Left renal pelvis (tissue), 4 donors: ENCODE results near the gene C15orf61. TPM values are rescaled to one million over a fixed set of nuclear protein-coding genes. Genes with fewer than 3 reads are reported as not detected.

Experiments used
- DNase-seq, 4 donors: peaks; one replicate each; pipeline ENCODE4 v3.0.0-alpha.2; 2013; ENCODE audit warnings: low read depth in 4 of 4, low spot score in 3 of 4
- polyA plus RNA-seq, 4 donors: library from polyadenylated mRNA; unstranded; fragments of 120-200 nt; gene quantifications; one replicate each; pipeline ENCODE4 v1.2.1, GENCODE V29; 2013; ENCODE audit not compliant: insufficient read length in 4 of 4

The C15orf61 gene
- 1 to 10 TPM; 7.2 to 8.0 (median 7.5) TPM for polyA plus RNA-seq

DNA sequence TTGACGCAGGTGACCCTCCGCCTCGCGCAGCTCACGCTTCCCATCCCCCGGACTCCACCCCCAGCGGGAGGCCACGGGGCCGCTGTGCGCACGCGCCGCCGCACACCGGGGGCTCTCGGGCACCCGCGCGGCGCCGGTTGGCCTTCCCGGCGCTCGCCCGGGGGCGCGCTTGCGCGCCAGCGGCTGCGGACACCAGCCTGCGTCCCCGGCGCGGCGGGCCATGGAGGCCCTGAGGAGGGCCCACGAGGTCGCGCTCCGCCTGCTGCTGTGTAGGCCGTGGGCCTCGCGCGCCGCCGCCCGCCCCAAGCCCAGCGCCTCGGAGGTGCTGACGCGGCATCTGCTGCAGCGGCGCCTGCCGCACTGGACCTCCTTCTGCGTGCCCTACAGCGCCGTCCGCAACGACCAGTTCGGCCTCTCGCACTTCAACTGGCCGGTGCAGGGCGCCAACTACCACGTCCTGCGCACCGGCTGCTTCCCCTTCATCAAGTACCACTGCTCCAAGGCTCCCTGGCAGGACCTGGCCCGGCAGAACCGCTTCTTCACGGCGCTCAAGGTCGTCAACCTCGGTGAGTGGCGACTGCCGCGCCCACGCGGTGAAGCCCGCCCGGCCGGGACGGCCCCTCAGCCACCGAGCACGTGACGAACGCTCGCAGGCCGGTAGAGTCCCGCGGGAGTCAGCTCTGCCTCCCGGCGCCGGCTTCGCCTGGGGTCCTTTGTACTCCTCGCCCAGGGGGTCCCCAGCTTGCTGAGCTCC lies at the start of gene C15orf61:
TSS of gene C15orf61 (plus strand) at position 103 of the 754 bp plus-strand sequence. CDS start at position 221, 118 bp downstream.
- DNase-seq, result peak; percentile 69 to 83 (median 79)

- no peak for DNase-seq
These were observed 48.0 kb upstream of the C15orf61 start for GRCh38 chr15:67472957-67473356.

- no peak for DNase-seq
These were observed 46.4 kb upstream of the C15orf61 start for GRCh38 chr15:67474405-67475110.

- DNase-seq, result no peak
These were observed 41.0 kb upstream of the C15orf61 start for GRCh38 chr15:67479781-67480505.

- DNase-seq, result no peak
These were observed 40.2 kb upstream of the C15orf61 start for GRCh38 chr15:67480741-67481140.

DNA sequence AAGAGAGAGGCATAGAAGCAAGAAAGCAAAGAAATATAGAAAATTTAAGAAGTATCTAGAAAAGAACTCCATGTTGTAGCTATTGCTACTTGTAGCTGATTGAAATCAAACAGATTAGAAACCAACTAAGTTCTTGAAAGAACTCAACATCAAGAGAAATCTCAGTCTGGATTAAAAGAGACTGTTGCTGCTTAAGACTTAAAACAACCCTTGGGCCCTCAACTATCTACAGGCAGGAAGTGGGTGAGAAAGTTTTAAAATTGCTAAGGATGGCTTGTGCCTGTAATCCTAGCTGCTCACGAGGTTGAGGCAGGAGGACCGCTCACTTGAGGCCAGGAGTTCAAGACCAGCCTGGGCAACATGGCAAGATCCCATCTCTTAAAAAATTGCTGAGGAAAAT lies 39.3 kb upstream of the C15orf61 start:
- DNase-seq, result no peak

GRCh38 chr15:67495585-67495984 lies 25.3 kb upstream of the C15orf61 start:
- DNase-seq, result no peak

- DNase-seq, result no peak
These were observed 19.6 kb upstream of the C15orf61 start for GRCh38 chr15:67501177-67501835.

DNA sequence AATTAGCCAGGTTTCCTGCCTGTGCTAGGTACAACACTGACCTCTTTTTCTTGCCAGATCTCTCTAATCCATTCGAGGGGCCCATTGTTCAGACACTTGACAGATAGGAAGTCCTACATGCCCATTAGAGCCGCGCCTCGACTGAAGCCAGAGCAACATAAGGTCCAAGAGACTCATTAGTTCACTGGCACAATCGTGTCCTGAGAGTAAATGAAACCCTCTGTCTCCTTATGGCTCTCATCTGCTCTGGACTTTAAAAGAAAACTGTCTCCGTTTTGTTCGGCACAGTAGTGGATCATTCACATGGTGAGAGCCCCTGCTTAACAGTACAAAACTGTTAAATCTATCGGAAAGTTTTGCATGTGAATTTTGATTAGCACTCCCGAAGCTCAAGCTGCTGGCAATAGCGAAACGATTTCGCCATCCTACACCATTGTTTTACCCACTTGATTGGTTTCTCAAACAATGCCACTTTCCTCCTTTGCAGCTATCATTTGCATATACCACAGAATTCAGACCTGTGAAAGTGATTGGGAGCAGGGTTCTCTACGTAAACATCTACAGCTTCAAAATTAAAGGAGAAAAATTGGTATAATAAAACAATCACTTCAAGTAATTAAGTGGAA lies 19.0 kb upstream of the C15orf61 start:
- no peak for DNase-seq

DNA sequence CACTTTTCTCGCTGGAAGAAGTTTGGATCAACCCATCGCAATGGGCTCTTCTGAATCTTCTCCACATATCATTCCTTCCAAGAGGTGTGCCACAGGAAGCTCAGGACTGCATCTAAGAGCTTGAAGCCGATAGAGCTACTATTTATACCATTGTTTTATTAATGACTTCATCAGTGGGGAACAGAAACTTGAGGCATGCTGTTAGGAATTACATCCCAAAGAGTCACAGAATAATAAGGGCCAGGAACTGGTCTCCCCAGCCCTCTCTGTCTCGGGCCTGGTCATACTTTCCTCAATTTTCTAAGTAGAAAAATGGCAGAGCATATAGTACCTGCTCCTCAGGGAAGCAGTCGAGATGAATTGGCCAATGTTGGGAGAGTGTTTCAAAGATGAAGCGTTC lies 16.9 kb upstream of the C15orf61 start:
- no peak for DNase-seq

GRCh38 chr15:67504796-67505195 lies 16.1 kb upstream of the C15orf61 start:
- DNase-seq, result no peak

- no peak for DNase-seq
These were observed 15.0 kb upstream of the C15orf61 start for GRCh38 chr15:67505675-67506572.

- DNase-seq, result no peak
These were observed 13.9 kb upstream of the C15orf61 start for GRCh38 chr15:67506775-67507747.

- DNase-seq, result no peak
These were observed 12.5 kb upstream of the C15orf61 start for GRCh38 chr15:67508407-67508806.

DNA sequence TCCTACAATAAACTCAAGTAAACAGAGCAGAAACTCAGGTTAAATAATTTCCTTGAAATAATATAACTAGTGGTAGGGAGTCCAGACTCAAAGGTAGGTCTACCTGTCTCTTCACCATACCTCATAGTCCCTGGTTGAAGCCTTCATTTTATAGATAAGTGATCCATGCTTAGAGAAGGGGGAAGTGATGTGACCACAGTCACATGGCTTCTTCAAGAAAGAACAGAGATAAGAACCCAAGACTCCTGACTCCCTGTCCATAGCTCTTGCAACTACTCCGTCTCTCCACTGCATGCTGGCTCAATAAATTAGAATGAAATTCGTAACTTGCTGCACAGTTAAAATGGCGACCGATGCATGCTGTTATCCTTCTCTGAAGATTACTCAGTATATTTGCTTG lies 11.0 kb upstream of the C15orf61 start:
- DNase-seq, result no peak

DNA sequence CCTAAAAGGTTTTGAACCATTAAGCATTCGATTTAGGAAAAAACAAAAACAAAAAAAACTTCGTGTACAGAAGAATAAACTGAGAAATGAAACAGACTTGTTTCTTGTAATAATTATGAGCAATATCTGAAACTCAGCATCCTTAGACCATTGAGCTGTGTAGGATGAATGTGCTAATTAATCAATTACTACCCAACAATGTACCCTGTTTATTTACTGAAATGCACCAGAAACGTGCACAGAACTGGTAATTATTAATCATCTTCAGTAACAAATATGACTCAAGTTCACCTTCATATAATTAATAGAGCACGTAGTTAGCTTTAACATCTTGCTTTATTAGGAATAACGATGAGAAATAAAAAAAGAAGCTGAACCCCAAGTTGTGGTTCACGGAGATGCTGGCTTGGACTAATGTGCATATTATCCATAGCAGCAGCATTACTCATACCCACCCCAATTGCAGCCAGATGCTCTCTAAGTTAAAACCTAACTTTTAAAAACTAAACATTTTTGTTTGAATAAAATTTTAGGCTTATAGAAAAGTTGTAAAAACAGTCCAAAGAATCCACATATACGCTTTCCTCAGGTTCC lies 10.2 kb upstream of the C15orf61 start:
- no peak for DNase-seq

GRCh38 chr15:67511606-67512005 lies 9.3 kb upstream of the C15orf61 start:
- DNase-seq, result no peak

- DNase-seq, result no peak
These were observed 8.8 kb upstream of the C15orf61 start for GRCh38 chr15:67512140-67512539.
